H1 (cell line): ENCODE results near the gene CES4A. TPM values are rescaled to one million over a fixed set of nuclear protein-coding genes. Genes with fewer than 3 reads are reported as not detected.

Source experiments
- BCL11A ChIP-seq, 2 experiments: IDR thresholded peaks; one replicate each; pipeline ENCODE4 v1.6.1; 2011; ENCODE audit warnings: low read depth in 2 of 2, low read length in 2 of 2, mild to moderate bottlenecking in 2 of 2
- CBX5 ChIP-seq: fragments of 300-800, 300-1000 bp; sonication (generic); IDR thresholded peaks from 2 replicates; pipeline ENCODE4 v1.7.1; 2016; ENCODE audit warnings: antibody characterized with exemption, low read length, low read depth
- KDM1A ChIP-seq: fragments of 200-600, 300-600 bp; sonication (generic); IDR thresholded peaks from 2 replicates; pipeline ENCODE4 v1.7.1; 2016; ENCODE audit warnings: mild to moderate bottlenecking, low read length, borderline replicate concordance
- POU5F1 ChIP-seq: IDR thresholded peaks from 2 replicates; pipeline ENCODE4 v1.6.1; 2011; ENCODE audit warnings: low read depth, mild to moderate bottlenecking, low read length, moderate library complexity
- RFX5 ChIP-seq: IDR thresholded peaks from 2 replicates; pipeline ENCODE4 v1.6.1; 2011; ENCODE audit warnings: low read depth, low read length, improper control_type of control experiment, borderline replicate concordance
- SP2 ChIP-seq: IDR thresholded peaks from 2 replicates; pipeline ENCODE4 v1.6.1; 2012; ENCODE audit warnings: mild to moderate bottlenecking, low read length, inconsistent platforms
- polyA plus RNA-seq, 7 experiments: library from polyadenylated mRNA; depleted of rRNA in 3 of 7; stranded (reverse) in 5 of 7; unstranded in 2 of 7; fragments of >200 nt in 5 of 7; fragments of 200-250 nt in 2 of 7; gene quantifications; 1 replicate in 5 of 7; 2 replicates in 1 of 7; 4 replicates in 1 of 7; pipeline versions ENCODE4 v1.2.1 to v1.2.3, GENCODE V29; 2011 to 2013; ENCODE audit warnings: missing spikeins in 2 of 7, mixed read lengths in 2 of 7
- total RNA-seq: library from RNA; stranded (reverse); fragmentation: NEBNext Ultra II Directional; extraction: Animal tissue kit (Norgen Biotek cat#: 25700); gene quantifications from 2 replicates; pipeline ENCODE4 v1.2.1, GENCODE V29; 2021
- TF ChIP-seq, protein P1 (sequence below): fragments of 300-600 bp; sonication (generic); IDR thresholded peaks from 2 replicates; pipeline ENCODE4 v1.7.1; 2012; ENCODE audit warnings: low read length, moderate library complexity, mild to moderate bottlenecking, inconsistent platforms; ENCODE audit not compliant: insufficient replicate concordance

CES4A gene
- total and polyA plus RNA-seq, 2 of the 8 experiments (the other 6 are each of a cell fraction or from before 2014, with no cell fraction given) = 0.93 to 1.5 TPM

DNA sequence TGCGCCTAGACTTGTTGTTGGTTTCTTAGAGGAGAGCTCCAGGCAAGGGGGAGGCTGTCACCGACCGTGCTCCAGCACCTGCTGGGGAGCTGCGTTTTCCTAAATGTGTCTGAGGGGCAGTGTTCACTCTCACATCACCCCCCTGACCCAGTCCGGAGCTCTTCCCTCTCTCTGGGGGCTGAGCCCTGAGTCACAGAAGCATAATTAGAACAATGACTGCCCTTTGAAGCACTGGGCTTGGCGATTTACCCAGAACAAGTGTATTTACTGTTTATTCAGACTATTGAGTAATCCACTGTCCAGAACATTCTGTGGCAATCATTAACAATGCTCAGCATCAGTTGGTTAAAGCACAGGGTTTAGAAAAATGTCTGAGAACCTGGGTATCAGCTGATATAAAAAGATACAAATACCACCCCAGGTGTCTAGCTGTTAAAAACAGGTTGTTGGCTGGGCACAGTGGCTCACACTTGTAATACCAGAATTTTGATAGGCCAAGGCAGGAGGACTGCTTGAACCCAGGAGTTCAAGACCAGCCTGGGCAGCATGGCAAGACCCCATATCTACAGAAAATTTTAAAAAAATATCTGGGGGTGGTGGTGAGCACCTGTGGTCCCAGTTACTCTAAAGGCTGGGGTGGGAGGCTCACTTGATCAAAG, 8.1 kb downstream of the CES4A start (continued):
- TF ChIP-seq, protein P1, sequence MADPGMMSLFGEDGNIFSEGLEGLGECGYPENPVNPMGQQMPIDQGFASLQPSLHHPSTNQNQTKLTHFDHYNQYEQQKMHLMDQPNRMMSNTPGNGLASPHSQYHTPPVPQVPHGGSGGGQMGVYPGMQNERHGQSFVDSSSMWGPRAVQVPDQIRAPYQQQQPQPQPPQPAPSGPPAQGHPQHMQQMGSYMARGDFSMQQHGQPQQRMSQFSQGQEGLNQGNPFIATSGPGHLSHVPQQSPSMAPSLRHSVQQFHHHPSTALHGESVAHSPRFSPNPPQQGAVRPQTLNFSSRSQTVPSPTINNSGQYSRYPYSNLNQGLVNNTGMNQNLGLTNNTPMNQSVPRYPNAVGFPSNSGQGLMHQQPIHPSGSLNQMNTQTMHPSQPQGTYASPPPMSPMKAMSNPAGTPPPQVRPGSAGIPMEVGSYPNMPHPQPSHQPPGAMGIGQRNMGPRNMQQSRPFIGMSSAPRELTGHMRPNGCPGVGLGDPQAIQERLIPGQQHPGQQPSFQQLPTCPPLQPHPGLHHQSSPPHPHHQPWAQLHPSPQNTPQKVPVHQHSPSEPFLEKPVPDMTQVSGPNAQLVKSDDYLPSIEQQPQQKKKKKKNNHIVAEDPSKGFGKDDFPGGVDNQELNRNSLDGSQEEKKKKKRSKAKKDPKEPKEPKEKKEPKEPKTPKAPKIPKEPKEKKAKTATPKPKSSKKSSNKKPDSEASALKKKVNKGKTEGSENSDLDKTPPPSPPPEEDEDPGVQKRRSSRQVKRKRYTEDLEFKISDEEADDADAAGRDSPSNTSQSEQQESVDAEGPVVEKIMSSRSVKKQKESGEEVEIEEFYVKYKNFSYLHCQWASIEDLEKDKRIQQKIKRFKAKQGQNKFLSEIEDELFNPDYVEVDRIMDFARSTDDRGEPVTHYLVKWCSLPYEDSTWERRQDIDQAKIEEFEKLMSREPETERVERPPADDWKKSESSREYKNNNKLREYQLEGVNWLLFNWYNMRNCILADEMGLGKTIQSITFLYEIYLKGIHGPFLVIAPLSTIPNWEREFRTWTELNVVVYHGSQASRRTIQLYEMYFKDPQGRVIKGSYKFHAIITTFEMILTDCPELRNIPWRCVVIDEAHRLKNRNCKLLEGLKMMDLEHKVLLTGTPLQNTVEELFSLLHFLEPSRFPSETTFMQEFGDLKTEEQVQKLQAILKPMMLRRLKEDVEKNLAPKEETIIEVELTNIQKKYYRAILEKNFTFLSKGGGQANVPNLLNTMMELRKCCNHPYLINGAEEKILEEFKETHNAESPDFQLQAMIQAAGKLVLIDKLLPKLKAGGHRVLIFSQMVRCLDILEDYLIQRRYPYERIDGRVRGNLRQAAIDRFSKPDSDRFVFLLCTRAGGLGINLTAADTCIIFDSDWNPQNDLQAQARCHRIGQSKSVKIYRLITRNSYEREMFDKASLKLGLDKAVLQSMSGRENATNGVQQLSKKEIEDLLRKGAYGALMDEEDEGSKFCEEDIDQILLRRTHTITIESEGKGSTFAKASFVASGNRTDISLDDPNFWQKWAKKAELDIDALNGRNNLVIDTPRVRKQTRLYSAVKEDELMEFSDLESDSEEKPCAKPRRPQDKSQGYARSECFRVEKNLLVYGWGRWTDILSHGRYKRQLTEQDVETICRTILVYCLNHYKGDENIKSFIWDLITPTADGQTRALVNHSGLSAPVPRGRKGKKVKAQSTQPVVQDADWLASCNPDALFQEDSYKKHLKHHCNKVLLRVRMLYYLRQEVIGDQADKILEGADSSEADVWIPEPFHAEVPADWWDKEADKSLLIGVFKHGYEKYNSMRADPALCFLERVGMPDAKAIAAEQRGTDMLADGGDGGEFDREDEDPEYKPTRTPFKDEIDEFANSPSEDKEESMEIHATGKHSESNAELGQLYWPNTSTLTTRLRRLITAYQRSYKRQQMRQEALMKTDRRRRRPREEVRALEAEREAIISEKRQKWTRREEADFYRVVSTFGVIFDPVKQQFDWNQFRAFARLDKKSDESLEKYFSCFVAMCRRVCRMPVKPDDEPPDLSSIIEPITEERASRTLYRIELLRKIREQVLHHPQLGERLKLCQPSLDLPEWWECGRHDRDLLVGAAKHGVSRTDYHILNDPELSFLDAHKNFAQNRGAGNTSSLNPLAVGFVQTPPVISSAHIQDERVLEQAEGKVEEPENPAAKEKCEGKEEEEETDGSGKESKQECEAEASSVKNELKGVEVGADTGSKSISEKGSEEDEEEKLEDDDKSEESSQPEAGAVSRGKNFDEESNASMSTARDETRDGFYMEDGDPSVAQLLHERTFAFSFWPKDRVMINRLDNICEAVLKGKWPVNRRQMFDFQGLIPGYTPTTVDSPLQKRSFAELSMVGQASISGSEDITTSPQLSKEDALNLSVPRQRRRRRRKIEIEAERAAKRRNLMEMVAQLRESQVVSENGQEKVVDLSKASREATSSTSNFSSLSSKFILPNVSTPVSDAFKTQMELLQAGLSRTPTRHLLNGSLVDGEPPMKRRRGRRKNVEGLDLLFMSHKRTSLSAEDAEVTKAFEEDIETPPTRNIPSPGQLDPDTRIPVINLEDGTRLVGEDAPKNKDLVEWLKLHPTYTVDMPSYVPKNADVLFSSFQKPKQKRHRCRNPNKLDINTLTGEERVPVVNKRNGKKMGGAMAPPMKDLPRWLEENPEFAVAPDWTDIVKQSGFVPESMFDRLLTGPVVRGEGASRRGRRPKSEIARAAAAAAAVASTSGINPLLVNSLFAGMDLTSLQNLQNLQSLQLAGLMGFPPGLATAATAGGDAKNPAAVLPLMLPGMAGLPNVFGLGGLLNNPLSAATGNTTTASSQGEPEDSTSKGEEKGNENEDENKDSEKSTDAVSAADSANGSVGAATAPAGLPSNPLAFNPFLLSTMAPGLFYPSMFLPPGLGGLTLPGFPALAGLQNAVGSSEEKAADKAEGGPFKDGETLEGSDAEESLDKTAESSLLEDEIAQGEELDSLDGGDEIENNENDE = no peak
- TF ChIP-seq KDM1A (no peak), SP2 (no peak), BCL11A (IDR thresholded peaks at IDR 0.05; ENCODE audit: low read depth in 2 of 2, low read length in 2 of 2) (no peak), RFX5 (no peak), POU5F1 (no peak), CBX5 (no peak)
